MCF 10A (cell line): ENCODE results near the gene BICDL2. TPM values are rescaled to one million over a fixed set of nuclear protein-coding genes. Genes with fewer than 3 reads are reported as not detected.

Experiments
- BruUV-seq: library from RNA; stranded (reverse); fragments of 400-500 nt; replicated peaks from 2 replicates; lab custom pipeline; 2021; lab: Mats Ljungman, UMichigan
- CTCF ChIA-PET: fragments of 300-600 bp; sonication (Branson Sonifier 250); formaldehyde crosslinking; extraction: SDS; loops from one replicate; lab custom pipeline; 2021; ENCODE audit warnings: antibody characterized with exemption, inconsistent platforms; lab: Yijun Ruan, JAX
- POLR2A ChIA-PET: fragments of 300-600, 350-650 bp; sonication (Branson Sonifier 250); formaldehyde crosslinking; extraction: SDS; loops from one replicate; lab custom pipeline; 2020; ENCODE audit warnings: antibody characterized with exemption, inconsistent platforms; lab: Yijun Ruan, JAX
- DNase-seq: peaks from one replicate; pipeline ENCODE4 v3.0.0-alpha.2; 2018; ENCODE audit not compliant: unreplicated experiment
- H3K27ac Mint-ChIP-seq: one replicate; pipeline ENCODE4 v1.8.0; 2022; ENCODE audit warnings: mild to moderate bottlenecking, low read depth, mixed read lengths; ENCODE audit not compliant: unreplicated experiment
- H3K27me3 Mint-ChIP-seq: one replicate; pipeline ENCODE4 v1.8.0; 2022; ENCODE audit warnings: mixed read lengths; ENCODE audit not compliant: insufficient read depth, unreplicated experiment
- H3K36me3 Mint-ChIP-seq: one replicate; pipeline ENCODE4 v1.8.0; 2022; ENCODE audit warnings: mild to moderate bottlenecking, moderate library complexity, mixed read lengths; ENCODE audit not compliant: insufficient read depth, unreplicated experiment
- H3K4me1 Mint-ChIP-seq: one replicate; pipeline ENCODE4 v1.8.0; 2022; ENCODE audit warnings: mixed read lengths; ENCODE audit not compliant: insufficient read depth, unreplicated experiment
- H3K4me3 Mint-ChIP-seq: one replicate; pipeline ENCODE4 v1.8.0; 2022; ENCODE audit warnings: mild to moderate bottlenecking, moderate library complexity, mixed read lengths; ENCODE audit not compliant: unreplicated experiment
- H3K9me3 Mint-ChIP-seq: one replicate; pipeline ENCODE4 v1.8.0; 2022; ENCODE audit warnings: mixed read lengths; ENCODE audit not compliant: unreplicated experiment
- CTCF ChIP-seq: fragments of 200-600 bp; IDR thresholded peaks from one replicate; pipeline ENCODE4 v1.8.0; 2022; ENCODE audit warnings: antibody characterized with exemption, mild to moderate bottlenecking; ENCODE audit not compliant: unreplicated experiment
- intact Hi-C: fragments of 100-400 bp; cut with micrococcal nuclease; formaldehyde crosslinking; loops from 2 replicates; pipeline ENCODE4 v1.14.1; 2022
- total RNA-seq: library from RNA; stranded (reverse); gene quantifications from 2 replicates; pipeline ENCODE4 v1.2.3, GENCODE V29; 2022

The BICDL2 gene
- total RNA-seq, 1 experiment from 2014 or later, result 0.23 TPM

DNA sequence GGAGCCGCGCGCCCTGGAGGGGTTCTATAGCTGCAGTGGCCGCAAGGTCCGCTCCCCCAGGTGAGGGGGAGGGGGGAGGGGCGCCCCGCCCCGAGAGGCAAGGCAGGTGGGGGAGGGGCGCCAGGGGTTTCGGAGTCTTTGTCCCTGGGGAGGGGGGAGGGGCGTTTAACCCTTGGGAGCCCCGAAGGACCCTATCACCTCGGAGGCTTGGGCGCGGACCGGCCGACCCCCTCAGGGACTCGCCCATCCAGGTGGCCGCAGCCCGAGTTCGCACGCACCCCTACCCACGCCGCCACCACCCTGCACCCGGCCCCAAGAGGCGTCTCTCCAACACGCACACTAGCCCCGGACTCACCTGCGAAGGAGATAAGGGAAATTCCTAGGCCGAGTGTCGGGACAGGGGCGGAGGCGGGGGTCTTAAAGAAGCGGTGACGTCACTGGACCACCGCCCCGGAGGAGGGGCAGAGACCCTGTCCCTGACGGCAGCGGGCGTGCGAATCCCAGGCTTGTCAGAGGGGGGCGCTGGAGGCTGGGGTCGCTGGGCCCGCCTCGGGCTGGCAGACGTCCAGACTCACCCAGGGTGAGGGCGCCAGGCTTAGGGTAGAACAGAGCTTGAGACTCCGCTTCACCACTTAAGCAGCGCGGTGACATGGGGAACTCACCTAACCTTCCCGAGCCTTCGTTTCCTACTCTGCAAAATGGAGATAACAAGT lies 18.8 kb downstream of the BICDL2 start, which contains the start of gene CLDN6:
CLDN6 (minus strand) TSS at position 390 of the 713 bp plus-strand sequence. CDS start 2,162 bp downstream, outside the sequence.
- H3K36me3 Mint-ChIP-seq, result peaks cover 12% of the 10 kb centered on the region
- intact Hi-C loops, result no loop called here
- POLR2A ChIA-PET, result interaction anchor here (1.3 kb wide), 1 partner anchor 12 kb away, joined by 4 read pairs; no protein-coding TSS in a partner anchor
- no peak for TF ChIP-seq CTCF
- no TSS peak for BruUV-seq
- peaks cover 15% of the 10 kb centered on the region for H3K4me1 Mint-ChIP-seq
- H3K9me3 Mint-ChIP-seq, result no peaks in the 10 kb centered on the region
- no peak within 1 kb of the TSS for H3K4me3 Mint-ChIP-seq
- no peak within 1 kb of the TSS for H3K27ac Mint-ChIP-seq
- CTCF ChIA-PET, result interaction anchor here (0.7 to 5.1 kb wide), 2 partner anchors 14 to 131 kb away, joined by 3 to 28 read pairs; no protein-coding TSS in a partner anchor
- DNase-seq, result no peak
- no peaks in the 10 kb centered on the region for H3K27me3 Mint-ChIP-seq

GRCh38 chr16:3017344-3017743 lies 19.4 kb downstream of the BICDL2 start:
- H3K36me3 Mint-ChIP-seq, result peaks cover 7% of the 10 kb centered on the region
- POLR2A ChIA-PET, result interaction anchor here (1.3 kb wide), 1 partner anchor 12 kb away, joined by 4 read pairs; no protein-coding TSS in a partner anchor
- H3K4me3 Mint-ChIP-seq, result no peak overlapping the region
- DNase-seq, result no peak
- no TSS peak for BruUV-seq
- CTCF ChIA-PET, result no interaction called here
- no peak for TF ChIP-seq CTCF
- H3K27me3 Mint-ChIP-seq, result no peaks in the 10 kb centered on the region
- H3K4me1 Mint-ChIP-seq, result peaks cover 9% of the 10 kb centered on the region
- no peaks in the 10 kb centered on the region for H3K9me3 Mint-ChIP-seq
- no peak overlapping the region for H3K27ac Mint-ChIP-seq
- intact Hi-C loops, result no loop called here

GRCh38 chr16:3015865-3016521 lies 20.8 kb downstream of the BICDL2 start:
- no peaks in the 10 kb centered on the region for H3K36me3 Mint-ChIP-seq
- H3K27me3 Mint-ChIP-seq, result no peaks in the 10 kb centered on the region
- BruUV-seq, result no TSS peak
- H3K4me1 Mint-ChIP-seq, result no peaks in the 10 kb centered on the region
- H3K27ac Mint-ChIP-seq, result no peak overlapping the region
- no peak for TF ChIP-seq CTCF
- DNase-seq, result no peak
- ChIA-PET POLR2A (no interaction called here), CTCF (no interaction called here)
- no peaks in the 10 kb centered on the region for H3K9me3 Mint-ChIP-seq
- no peak overlapping the region for H3K4me3 Mint-ChIP-seq
- intact Hi-C loops, result no loop called here

- TF ChIP-seq CTCF, result no peak
- CTCF ChIA-PET, result interaction anchor here (0.6 kb wide), 1 partner anchor 114 kb away, joined by 3 read pairs; no protein-coding TSS in a partner anchor
- intact Hi-C loops, result no loop called here
- POLR2A ChIA-PET, result no interaction called here
- no peaks in the 10 kb centered on the region for H3K4me1 Mint-ChIP-seq
- DNase-seq, result no peak
- H3K27ac Mint-ChIP-seq, result no peak overlapping the region
- H3K36me3 Mint-ChIP-seq, result no peaks in the 10 kb centered on the region
- no peaks in the 10 kb centered on the region for H3K27me3 Mint-ChIP-seq
- no peaks in the 10 kb centered on the region for H3K9me3 Mint-ChIP-seq
- no TSS peak for BruUV-seq
- no peak overlapping the region for H3K4me3 Mint-ChIP-seq
Measured at GRCh38 chr16:3014971-3015370, 21.8 kb downstream of the BICDL2 start.
